Right kidney (tissue), 1 donor: ENCODE data around the gene ANKRD11.
"Not testable (repeated sequence)": the region's sequence is repeated elsewhere in the genome, so short reads cannot be mapped to it uniquely, and the experiment has no call there.

Source experiments
- DNase-seq: peaks from one replicate; pipeline ENCODE4 v3.0.0-alpha.2; 2016

The ANKRD11 gene

GRCh38 chr16:89280546-89281188 is 209.7 kb downstream of the ANKRD11 start:
- DNase-seq, result no peak

- no peak for DNase-seq
These were observed 210.5 kb downstream of the ANKRD11 start for GRCh38 chr16:89279666-89280481.

- DNase-seq, result no peak
These were observed 211.7 kb downstream of the ANKRD11 start for GRCh38 chr16:89278441-89279240.

GRCh38 chr16:89277641-89278341 is 212.6 kb downstream of the ANKRD11 start:
- DNase-seq, result no peak

- DNase-seq, result no peak
These were observed 213.3 kb downstream of the ANKRD11 start for GRCh38 chr16:89277049-89277448.

- DNase-seq, result no peak
These were observed 214.3 kb downstream of the ANKRD11 start for GRCh38 chr16:89275837-89276720.

- no peak for DNase-seq
These were observed 215.1 kb downstream of the ANKRD11 start for GRCh38 chr16:89275284-89275584.

- DNase-seq, result no peak
These were observed 215.6 kb downstream of the ANKRD11 start for GRCh38 chr16:89274561-89275283.

- no peak for DNase-seq
These were observed 216.5 kb downstream of the ANKRD11 start for GRCh38 chr16:89273741-89274472.

GRCh38 chr16:89272631-89273030 is 217.7 kb downstream of the ANKRD11 start:
- DNase-seq, result no peak

- DNase-seq, result no peak
These were observed 219.6 kb downstream of the ANKRD11 start for GRCh38 chr16:89270666-89271345.

GRCh38 chr16:89269805-89270665 is 220.3 kb downstream of the ANKRD11 start:
- DNase-seq, result no peak

GRCh38 chr16:89268987-89269735 is 221.2 kb downstream of the ANKRD11 start:
- no peak for DNase-seq

- DNase-seq, result no peak
These were observed 221.8 kb downstream of the ANKRD11 start for GRCh38 chr16:89268585-89268984.

GRCh38 chr16:89267746-89268145 is 222.6 kb downstream of the ANKRD11 start:
- DNase-seq, result not testable (repeated sequence)

- no peak for DNase-seq
These were observed 223.7 kb downstream of the ANKRD11 start for GRCh38 chr16:89266521-89267134.

GRCh38 chr16:89265647-89266046 is 224.7 kb downstream of the ANKRD11 start:
- no peak for DNase-seq
